Choroid plexus epithelial cell (primary cell): Measurements from ENCODE around the gene CPZ.

Source experiments
- DNase-seq: peaks from one replicate; pipeline ENCODE4 v3.0.0-alpha.2; 2010; ENCODE audit warnings: low read depth
- H3K4me3 ChIP-seq: 2 replicates; pipeline ENCODE4 v1.5.1; 2011; ENCODE audit warnings: low read depth, mild to moderate bottlenecking, control low read depth, low read length, moderate library complexity
- TF ChIP-seq, protein P1 (sequence below): conservative IDR thresholded peaks from 2 replicates; pipeline ENCODE4 v1.5.1; 2011; ENCODE audit warnings: low read depth, mild to moderate bottlenecking, control low read depth, inconsistent platforms, low read length, moderate library complexity

CPZ gene

GRCh38 chr4:8557151-8558076, 35.2 kb upstream of the CPZ start:
- no peak for DNase-seq
- H3K4me3 ChIP-seq = no peak overlapping the region
- TF ChIP-seq, protein P1, sequence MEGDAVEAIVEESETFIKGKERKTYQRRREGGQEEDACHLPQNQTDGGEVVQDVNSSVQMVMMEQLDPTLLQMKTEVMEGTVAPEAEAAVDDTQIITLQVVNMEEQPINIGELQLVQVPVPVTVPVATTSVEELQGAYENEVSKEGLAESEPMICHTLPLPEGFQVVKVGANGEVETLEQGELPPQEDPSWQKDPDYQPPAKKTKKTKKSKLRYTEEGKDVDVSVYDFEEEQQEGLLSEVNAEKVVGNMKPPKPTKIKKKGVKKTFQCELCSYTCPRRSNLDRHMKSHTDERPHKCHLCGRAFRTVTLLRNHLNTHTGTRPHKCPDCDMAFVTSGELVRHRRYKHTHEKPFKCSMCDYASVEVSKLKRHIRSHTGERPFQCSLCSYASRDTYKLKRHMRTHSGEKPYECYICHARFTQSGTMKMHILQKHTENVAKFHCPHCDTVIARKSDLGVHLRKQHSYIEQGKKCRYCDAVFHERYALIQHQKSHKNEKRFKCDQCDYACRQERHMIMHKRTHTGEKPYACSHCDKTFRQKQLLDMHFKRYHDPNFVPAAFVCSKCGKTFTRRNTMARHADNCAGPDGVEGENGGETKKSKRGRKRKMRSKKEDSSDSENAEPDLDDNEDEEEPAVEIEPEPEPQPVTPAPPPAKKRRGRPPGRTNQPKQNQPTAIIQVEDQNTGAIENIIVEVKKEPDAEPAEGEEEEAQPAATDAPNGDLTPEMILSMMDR = no peak

DNA sequence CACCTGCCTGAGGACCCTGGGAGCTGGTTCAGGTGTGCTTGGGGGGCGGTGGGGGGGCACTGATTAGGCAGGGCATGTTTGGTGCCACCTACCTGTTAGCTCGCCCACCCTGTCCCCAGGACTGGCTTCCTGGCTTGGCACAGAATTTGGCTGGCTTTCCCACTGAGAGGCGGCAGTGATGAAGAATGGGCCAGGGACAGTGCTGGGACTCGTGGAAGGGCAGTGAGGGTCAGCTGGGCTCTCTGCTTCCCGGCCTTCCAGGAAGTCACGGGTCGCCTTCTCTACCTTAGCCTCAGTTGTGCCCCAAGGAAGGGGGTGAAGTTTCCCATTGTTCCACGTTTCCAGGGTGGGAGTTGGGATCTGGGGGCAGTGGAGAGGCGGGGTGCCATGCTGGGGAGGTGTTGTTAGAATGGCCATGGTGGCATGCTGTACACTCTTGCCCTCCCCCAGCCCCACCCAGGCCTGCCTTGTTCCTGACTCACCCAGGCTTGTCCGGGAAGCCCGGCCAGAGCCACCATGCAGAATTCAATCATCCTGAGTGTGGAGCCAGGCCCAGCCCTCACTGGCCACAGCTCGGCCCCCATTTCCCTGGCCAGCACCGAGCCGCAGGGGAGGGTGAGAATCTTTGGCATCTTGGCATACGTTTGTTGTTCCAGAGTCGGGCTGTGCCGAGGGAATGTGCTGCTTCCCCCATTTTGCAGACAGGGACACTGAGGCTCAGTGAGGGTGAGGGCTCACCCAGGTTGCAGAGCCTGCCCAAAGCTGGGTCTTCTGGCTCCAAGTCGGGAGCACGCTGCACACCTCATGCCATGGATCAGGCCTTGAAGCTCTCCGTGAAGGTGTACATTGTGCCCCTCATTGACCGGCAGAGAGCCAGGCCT, 34.2 kb upstream of the CPZ start:
- DNase-seq = no peak
- TF ChIP-seq, protein P1 = no peak
- no peak overlapping the region for H3K4me3 ChIP-seq

DNA sequence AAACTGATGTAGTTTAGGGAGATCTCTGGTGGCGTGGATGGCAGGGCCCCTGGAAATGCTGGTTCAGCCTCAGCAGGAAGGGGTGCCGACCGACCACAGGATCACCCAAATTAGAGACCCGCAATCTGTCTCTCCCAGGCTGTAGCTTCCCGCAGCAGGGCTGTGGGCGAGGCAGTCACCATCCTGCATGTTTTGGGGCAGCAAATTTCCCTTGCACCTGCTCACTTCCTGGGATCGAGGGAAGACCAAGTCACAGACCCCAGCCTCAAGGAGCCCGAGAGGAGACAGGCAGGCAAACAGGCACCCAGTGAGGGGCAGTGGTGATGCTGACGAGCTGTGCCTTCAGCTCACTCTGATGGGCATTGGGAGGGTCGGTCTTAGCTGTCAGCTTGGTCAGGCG, 33.6 kb upstream of the CPZ start:
- TF ChIP-seq, protein P1 = no peak
- no peak overlapping the region for H3K4me3 ChIP-seq
- DNase-seq = no peak

GRCh38 chr4:8559524-8560264, 32.9 kb upstream of the CPZ start:
- TF ChIP-seq, protein P1 = no peak
- H3K4me3 ChIP-seq = no peak overlapping the region
- DNase-seq = no peak

DNA sequence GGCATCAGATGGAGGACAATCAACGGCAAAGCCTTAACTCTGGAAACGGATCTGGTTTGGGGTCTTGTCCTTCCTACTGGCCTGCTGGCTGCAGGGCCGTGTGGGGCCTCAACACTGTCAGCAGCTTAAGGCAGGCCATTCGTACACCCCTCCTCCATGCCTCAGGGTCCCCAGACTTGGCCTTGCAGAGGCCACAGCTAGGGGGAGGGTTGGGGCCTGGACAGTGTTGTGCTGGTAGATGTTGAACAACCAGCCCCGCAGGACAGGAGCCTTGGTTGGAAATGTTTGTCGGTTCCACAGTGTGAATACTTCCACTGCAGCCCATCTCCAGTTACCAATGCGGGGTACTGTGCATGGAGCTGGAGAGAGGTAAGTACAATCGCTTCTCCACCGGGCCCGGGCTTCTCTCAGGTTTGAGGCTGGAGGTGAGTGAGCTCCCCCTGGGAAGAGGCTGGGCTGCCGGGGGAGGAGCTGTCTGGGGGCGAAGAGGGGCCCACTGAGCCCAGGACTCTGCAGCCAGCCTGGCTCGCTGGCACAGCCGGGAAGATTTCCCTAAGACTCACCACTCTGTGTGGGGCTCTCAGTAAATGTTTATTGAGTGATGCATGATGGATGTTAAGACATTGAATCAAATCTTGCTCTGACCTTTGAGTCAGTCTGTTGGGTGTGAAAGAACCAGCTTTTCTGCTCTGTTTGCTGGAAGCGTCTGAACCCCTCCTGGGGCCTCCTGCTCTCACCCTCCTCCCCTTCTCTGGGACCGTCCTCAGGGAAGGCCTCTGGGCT, 32.1 kb upstream of the CPZ start:
- DNase-seq = no peak
- TF ChIP-seq, protein P1 = no peak
- no peak overlapping the region for H3K4me3 ChIP-seq

- H3K4me3 ChIP-seq = no peak overlapping the region
- DNase-seq = no peak
- TF ChIP-seq, protein P1 = no peak
Observed at GRCh38 chr4:8564595-8564994, 28.0 kb upstream of the CPZ start.
